Endodermal cell (in vitro differentiated cells): ENCODE results near the gene MFSD12. TPM values are rescaled to one million over a fixed set of nuclear protein-coding genes. Genes with fewer than 3 reads are reported as not detected.
A peak's percentile ranks its signal among the peaks of the same experiment; 100 is the strongest.

Experiments
- DNase-seq: peaks from one replicate; pipeline ENCODE4 v3.0.0-alpha.2; 2017
- H3K27ac ChIP-seq: 2 replicates; pipeline ENCODE4 v1.5.1; 2013; ENCODE audit warnings: mild to moderate bottlenecking, low read depth, low read length, moderate library complexity
- H3K27me3 ChIP-seq: 2 replicates; pipeline ENCODE4 v1.6.1; 2013; ENCODE audit warnings: mild to moderate bottlenecking, low read length, moderate library complexity; ENCODE audit not compliant: insufficient read depth, control insufficient read depth, poor library complexity, severe bottlenecking
- H3K36me3 ChIP-seq: 2 replicates; pipeline ENCODE4 v1.7.0; 2013; ENCODE audit warnings: mild to moderate bottlenecking, low read length, moderate library complexity; ENCODE audit not compliant: control insufficient read depth, insufficient read depth
- H3K4me1 ChIP-seq: one replicate; pipeline ENCODE4 v1.7.0; 2013; ENCODE audit warnings: low read length; ENCODE audit not compliant: control insufficient read depth, insufficient read depth
- H3K4me3 ChIP-seq: 2 replicates; pipeline ENCODE4 v1.5.1; 2013; ENCODE audit warnings: mild to moderate bottlenecking, low read length, moderate library complexity
- H3K9ac ChIP-seq: 2 replicates; pipeline ENCODE4 v1.6.1; 2013; ENCODE audit warnings: mild to moderate bottlenecking, low read length, moderate library complexity; ENCODE audit not compliant: poor library complexity, severe bottlenecking; ENCODE audit errors: extremely low read depth
- H3K9me3 ChIP-seq: 2 replicates; pipeline ENCODE4 v1.6.1; 2013; ENCODE audit warnings: mild to moderate bottlenecking, low read length, moderate library complexity; ENCODE audit not compliant: control insufficient read depth
- H3K27ac Mint-ChIP-seq: 2 replicates; pipeline ENCODE4 v1.8.0; 2020; ENCODE audit warnings: mixed read lengths
- H3K27me3 Mint-ChIP-seq: 2 replicates; pipeline ENCODE4 v1.8.0; 2021; ENCODE audit warnings: mild to moderate bottlenecking, mixed read lengths; ENCODE audit not compliant: insufficient read depth
- H3K36me3 Mint-ChIP-seq: 2 replicates; pipeline ENCODE4 v1.8.0; 2020; ENCODE audit warnings: low read depth, mixed read lengths
- H3K4me1 Mint-ChIP-seq: 2 replicates; pipeline ENCODE4 v1.8.0; 2020; ENCODE audit warnings: mixed read lengths
- H3K4me3 Mint-ChIP-seq: 2 replicates; pipeline ENCODE4 v1.8.0; 2020; ENCODE audit warnings: mild to moderate bottlenecking, moderate library complexity, mixed read lengths
- H3K9me3 Mint-ChIP-seq: 2 replicates; pipeline ENCODE4 v1.8.0; 2020; ENCODE audit warnings: mild to moderate bottlenecking, mixed read lengths
- CTCF ChIP-seq: fragments of 200-600 bp; sonication (generic); conservative IDR thresholded peaks from 2 replicates; pipeline ENCODE4 v1.5.0; 2021; ENCODE audit warnings: antibody characterized with exemption, mild to moderate bottlenecking
- WGBS, 2 experiments: methylation state at CpG; one replicate each; pipeline versions ENCODE4 v1.1.5 to v1.1.7; 2013; ENCODE audit warnings: missing lambda C conversion rate in 2 of 2, mixed read lengths in 1 of 2; ENCODE audit not compliant: insufficient coverage in 1 of 2, insufficient read length in 1 of 2; 5-methylcytosine and 5-hydroxymethylcytosine counted together
- total RNA-seq, 2 donors: library from RNA; stranded (reverse); fragmentation: NEBNext Ultra II Directional in 1 of 2; extraction: Animal tissue kit (Norgen Biotek cat#: 25700) in 1 of 2; gene quantifications; 2 replicates in 1 of 2; 3 replicates in 1 of 2; pipeline ENCODE4 v1.2.1, GENCODE V29; 2021

Gene MFSD12
- total RNA-seq, 2 donors from 2014 or later = 48.2 to 62.4 TPM

GRCh38 chr19:3517638-3518037 lies 39.7 kb downstream of the MFSD12 start:
- Mint-ChIP-seq H3K4me3 (no peak overlapping the region), H3K27ac (no peak overlapping the region), H3K4me1 (peaks cover 5% of the 10 kb centered on the region), H3K36me3 (peaks cover 14% of the 10 kb centered on the region), H3K27me3 (no peaks in the 10 kb centered on the region), H3K9me3 (no peaks in the 10 kb centered on the region)
- no peaks in the 10 kb centered on the region for H3K9me3 ChIP-seq
- H3K9ac ChIP-seq = no peak overlapping the region
- peaks cover 20% of the 10 kb centered on the region for H3K36me3 ChIP-seq
- no peak for DNase-seq
- no peak overlapping the region for H3K4me3 ChIP-seq
- WGBS, 2 experiments = 93% methylated on average over 2 of the region's 2 CpGs; no CpG with 5 or more reads in 1 of the 2 experiments
- no peaks in the 10 kb centered on the region for H3K4me1 ChIP-seq
- TF ChIP-seq CTCF = no peak
- H3K27me3 ChIP-seq = no peaks in the 10 kb centered on the region
- H3K27ac ChIP-seq = no peak overlapping the region

- Mint-ChIP-seq H3K4me1 (peaks cover 5% of the 10 kb centered on the region), H3K27ac (no peak overlapping the region), H3K4me3 (no peak overlapping the region), H3K27me3 (no peaks in the 10 kb centered on the region), H3K9me3 (no peaks in the 10 kb centered on the region), H3K36me3 (peaks cover 7% of the 10 kb centered on the region)
- peaks cover 20% of the 10 kb centered on the region for H3K36me3 ChIP-seq
- H3K4me1 ChIP-seq = no peaks in the 10 kb centered on the region
- H3K4me3 ChIP-seq = no peak overlapping the region
- no peak overlapping the region for H3K27ac ChIP-seq
- H3K9ac ChIP-seq = no peak overlapping the region
- TF ChIP-seq CTCF = no peak
- H3K9me3 ChIP-seq = no peaks in the 10 kb centered on the region
- no peak for DNase-seq
- H3K27me3 ChIP-seq = no peaks in the 10 kb centered on the region
- WGBS, 2 experiments = 91 to 94% methylated on average over 8 to 15 of the region's 15 CpGs
Measured at GRCh38 chr19:3516675-3517207, 40.6 kb downstream of the MFSD12 start.

DNA sequence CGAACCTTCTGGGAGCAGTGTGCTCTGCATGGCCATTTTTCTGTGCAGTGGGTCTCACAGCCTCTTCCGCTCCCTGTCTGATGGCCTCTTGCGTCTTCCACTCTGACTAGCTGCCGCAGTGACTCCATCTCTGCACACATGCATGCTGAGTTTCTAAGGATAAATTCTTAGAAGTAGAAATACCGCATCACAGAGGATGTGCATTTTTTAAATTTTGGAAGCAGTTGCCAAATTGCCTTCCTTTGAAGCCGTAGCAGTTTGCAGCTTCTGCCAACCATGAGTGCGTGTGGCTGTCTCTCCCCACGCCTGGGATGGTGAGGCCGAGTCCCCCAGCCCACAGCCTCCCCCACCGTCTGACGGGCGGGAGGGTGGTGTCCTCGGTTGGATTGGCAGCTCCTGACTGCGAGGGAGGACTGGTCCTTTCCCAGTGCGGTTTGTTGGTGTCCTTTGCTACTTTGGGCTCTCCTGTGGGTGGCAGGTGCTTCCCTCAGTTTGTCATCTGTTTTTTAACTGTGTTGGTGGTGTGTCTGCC lies 41.4 kb downstream of the MFSD12 start:
- Histone ChIP-seq H3K9me3 (no peaks in the 10 kb centered on the region), H3K27me3 (no peaks in the 10 kb centered on the region), H3K4me1 (no peaks in the 10 kb centered on the region), H3K27ac (no peak overlapping the region), H3K36me3 (peaks cover 14% of the 10 kb centered on the region), H3K9ac (no peak overlapping the region), H3K4me3 (no peak overlapping the region)
- DNase-seq = no peak
- TF ChIP-seq CTCF = no peak
- Mint-ChIP-seq H3K4me1 (peaks cover 5% of the 10 kb centered on the region), H3K36me3 (peaks cover 4% of the 10 kb centered on the region), H3K9me3 (no peaks in the 10 kb centered on the region), H3K27ac (peak overlapping the region; percentile 30), H3K4me3 (no peak overlapping the region), H3K27me3 (no peaks in the 10 kb centered on the region)
- WGBS, 2 experiments = 92% methylated on average over 15 of the region's 15 CpGs
